HT-29 (cell line): Measurements from ENCODE around the gene KCTD8. TPM values are rescaled to one million over a fixed set of nuclear protein-coding genes. Genes with fewer than 3 reads are reported as not detected.

Experiments
- DNase-seq: peaks from one replicate; pipeline ENCODE4 v3.0.0-alpha.2; 2015; ENCODE audit warnings: low spot score
- total RNA-seq: library from RNA; depleted of rRNA; stranded (reverse); fragments of >200 nt; shearing (Covaris generic); gene quantifications from 2 replicates; pipeline ENCODE4 v1.2.3, GENCODE V29; 2014; rRNA removed

Gene KCTD8
- total RNA-seq = not detected in 2 replicates

DNA sequence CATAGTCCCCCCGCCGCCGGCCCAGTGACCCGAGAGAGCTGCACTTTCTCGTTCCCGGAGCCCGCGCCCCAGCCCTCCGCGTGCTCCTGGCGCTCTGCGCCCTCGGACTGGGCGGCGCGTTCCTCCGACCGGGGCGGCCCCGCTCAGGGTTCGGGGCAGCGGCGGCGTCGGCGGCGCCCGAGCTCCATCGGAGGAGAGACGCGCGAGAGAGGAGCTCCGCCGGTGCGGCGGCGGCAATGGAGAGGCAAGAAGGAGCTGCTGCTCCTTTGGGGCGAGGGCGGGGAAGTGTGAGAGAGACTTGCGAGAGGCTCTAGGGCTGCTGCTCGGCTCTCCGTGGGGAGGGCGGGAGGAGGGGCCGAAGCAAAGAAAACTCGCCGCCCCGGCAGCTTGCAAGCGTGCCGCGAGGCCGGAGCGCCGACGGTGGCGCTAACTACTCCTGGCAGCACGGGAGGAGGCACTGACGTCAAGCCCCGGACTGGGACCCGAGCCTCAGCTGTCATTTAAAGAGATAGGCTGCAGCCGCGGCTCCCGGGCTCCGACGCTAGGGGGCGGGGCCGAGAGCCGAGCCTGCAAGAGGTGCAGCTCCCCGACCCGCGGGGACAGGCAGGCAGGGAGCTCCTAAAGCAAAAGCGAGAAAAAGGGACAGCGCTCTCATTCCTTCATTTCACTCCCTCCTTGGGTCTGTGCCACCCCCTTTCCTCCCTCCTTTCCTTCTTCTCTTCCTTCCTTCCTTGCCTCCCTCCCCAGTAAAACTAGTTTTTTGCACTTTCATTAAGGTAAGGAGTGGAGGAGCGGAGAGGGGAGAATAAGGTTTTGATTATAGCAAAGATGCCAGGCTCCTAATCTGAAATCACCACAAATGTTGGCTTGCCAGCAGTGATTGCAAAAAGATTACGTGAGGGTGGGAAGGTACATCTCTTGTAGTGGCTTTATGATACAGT lies at the start of gene KCTD8:
Gene KCTD8 (minus strand): TSS at position 289 of the 941 bp plus-strand sequence.
- no peak for DNase-seq

DNA sequence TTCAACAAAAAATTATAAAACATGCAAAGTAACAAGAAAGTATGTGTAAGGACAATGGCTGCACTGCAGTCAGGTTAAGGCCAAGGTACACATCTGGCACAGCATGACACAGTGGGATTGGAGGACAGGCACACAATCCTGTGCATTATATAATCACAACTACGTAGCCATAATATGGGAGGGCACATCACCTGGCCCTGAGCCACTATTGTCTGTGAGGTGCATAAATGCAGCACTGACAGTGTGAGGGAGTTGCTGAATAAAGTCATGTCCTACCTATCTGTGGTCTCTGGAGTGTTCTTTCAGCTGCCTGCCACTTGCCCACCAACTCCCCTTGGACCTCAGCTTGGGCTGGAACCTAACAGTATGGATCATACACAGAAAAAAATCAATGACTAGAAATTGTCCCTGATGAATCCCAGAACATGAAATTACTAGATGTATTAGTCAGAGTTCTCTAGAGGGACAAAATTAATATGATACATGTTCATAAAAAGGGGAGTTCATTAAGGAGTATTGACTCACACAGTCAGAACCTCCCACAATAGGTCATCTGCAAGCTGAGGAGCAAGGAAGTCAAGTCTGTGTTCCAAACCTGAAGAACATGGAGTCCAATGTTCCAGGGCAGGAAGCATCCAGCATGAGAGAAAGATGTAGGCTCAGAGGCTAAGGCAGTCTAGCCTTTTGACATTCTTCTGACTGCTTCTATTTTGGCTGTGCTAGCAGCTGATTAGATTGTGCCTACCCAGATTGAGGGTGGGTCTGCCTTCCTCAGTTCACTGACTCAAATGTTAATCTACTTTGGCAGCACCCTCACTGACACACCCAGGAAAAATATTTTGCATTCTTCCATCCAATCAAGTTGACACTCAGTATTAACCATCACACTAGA lies 46.4 kb upstream of the KCTD8 start:
- DNase-seq = no peak

DNA sequence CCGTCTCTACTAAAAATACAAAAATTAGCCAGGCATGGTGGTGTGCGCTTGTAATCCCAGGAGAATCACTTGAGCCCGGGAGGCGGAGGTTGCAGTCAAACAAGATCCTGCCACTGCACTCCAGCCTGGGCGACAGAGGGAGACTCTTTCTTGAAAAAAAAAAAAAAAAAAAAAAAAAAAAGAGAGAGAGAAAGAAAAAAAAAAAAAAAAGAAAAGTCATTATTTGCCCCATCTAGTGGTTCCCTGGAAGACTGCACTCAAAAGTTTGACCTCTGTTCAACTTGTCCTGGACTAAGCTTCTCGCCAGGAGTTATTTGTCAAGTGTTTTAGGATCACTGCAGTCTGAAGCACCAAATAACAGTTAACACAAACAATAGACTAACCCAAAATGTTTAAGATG lies 45.3 kb upstream of the KCTD8 start:
- DNase-seq = peak; percentile 41

DNA sequence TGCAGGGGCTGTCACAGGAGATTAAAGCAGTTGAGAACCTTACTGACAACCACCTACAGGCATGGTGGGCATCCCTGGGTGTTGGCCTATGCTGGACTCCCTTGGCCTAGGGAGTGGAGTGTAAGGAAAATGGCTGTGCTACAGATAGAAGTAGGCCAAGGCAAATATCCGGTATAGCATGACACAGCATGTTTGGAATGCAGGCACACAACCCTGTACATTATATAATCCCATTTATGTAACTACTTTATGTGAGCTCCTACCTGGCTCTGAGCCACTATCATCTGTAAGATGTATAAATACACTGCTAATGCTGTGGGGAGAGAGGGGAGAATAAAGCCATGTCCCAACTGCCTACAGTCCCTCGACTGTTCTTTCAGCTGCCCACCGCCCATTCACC lies 38.7 kb upstream of the KCTD8 start:
- DNase-seq = no peak

DNA sequence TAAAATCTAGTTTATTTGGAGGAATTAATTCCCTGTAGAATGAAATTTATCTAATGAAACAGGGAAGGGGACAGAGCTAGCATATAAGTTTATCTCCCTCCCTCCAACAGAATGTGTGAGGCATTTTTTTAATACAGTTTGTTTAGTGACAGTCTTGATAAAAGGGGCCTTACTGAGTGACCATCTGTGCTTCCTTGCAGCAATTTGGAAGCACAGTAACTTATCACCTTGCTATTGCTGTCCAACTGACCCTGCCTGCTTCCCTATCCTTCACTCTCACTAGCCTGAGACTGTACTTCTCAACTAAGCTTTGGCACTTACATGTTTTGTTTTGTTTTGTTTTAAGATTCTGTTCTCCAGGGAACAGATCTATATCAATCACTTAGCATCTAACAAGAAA lies 31.1 kb upstream of the KCTD8 start:
- DNase-seq = no peak

DNA sequence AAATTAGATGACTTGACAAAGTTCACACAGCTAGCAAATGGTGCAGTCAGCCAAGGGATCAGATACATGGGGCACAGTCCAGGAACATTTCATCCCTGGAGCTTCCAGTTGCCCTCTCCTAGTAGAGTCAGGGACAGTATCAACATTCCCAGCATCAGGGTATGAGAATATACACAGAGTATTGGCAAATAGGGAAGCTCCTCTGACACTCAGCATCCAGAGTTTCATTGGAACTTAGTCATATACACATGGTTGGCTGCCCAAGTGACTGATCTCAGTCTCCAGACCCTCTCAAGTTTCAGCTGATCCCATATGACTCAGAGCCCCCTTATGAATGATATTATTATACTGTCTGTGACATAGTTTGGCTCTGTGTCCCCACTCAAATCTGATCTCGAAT lies 13.7 kb upstream of the KCTD8 start:
- DNase-seq = no peak

DNA sequence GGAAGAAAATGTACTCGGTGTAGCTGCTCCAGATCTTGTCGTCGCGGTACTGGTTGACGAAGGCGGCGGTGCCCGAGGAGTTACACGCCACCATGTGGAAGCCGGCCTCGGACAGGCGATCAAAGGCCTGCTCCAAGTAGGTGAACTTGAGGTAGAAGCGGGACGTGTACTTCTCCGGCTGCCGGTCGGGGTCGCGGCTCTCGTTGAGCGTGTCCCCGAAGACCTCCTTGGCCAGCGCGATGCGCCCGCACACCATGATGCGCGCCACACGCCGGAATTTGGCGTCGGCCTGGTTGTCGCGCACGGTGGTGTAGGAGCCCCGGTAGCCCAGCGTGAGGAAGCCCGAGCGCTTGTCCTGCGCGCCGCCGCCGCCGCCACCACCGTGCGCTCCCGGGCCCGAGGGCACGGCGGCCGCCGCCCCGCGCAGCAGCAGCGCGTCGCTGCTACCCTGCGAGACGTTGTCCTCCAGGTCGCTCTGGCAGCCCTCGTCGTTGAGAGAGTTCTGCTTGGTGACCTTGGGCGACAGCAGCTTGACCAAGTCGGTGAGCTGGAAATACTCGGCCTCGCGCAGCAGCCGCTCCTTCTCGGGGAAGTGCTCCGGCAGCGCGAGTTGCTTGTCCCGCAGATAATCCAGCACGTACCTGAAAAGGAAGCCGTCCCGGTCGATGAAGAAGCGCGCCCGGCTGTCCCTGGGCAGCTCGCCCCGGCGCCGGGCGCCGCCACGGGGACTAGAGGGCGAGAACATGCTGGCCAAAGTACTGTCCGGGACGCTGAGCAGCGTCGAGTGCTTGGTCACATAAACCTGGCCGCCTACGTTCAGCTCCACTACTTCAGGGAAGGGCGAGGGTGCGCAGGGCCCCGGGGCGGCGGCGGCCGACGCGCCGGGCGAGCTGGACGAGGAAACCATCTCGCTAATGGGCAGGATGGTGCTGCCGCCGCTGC lies 775 bp downstream of the KCTD8 start:
- no peak for DNase-seq

DNA sequence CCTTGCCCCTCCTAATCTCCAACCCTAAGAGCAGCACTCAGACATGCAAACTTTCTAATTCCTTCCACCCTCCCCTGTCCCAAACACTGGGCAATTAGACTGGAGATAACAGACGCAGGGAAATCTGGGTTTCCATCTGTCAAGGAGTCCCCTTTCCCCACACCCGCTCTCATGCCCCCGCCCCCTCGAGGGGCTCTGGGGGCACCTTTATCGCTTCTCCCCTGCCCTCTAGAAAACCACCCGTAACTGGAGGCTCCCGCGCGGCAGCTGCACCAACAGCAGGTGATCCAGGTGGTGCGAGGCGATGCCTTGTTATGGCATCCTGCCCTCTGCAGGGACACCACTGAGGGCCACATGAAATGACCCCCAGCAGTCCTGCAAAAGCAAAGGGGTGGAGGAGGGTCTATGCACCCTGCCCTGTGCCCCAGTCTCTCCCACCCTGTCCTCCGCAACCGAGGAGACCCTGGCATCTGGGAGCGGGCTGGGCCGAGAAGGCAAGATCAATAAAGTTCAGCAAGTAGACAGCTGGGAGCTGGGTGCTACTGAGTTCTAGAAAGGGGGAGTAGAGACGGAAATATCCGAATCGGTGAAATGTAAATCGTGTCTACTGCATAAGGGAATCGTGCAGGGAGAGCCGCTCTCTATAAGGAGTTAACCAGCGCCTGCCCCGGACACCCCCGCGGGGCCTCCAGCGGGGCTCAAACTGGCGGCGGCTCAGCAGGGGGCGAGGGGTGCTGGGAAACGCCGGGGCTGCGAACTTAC lies 1.6 kb downstream of the KCTD8 start:
- no peak for DNase-seq

DNA sequence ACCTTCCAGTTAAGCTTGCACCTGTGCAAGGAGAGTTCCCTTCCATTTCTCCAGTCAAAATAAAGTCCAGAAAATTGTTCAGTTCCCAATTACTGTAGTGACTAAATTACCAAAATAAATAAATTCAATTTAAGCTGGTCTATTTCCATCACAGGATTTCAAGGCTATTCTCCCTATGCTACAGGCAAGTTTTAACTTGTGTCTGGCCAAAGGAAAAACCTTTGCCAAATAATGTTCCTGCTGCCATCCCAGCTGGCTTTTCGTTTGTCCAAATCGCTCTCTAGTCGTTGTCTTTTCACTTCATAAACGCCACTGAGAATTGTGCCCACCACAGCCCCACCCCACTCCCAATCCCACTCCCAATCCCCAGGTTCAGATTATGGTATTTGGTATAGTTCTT lies 2.4 kb downstream of the KCTD8 start:
- no peak for DNase-seq

DNA sequence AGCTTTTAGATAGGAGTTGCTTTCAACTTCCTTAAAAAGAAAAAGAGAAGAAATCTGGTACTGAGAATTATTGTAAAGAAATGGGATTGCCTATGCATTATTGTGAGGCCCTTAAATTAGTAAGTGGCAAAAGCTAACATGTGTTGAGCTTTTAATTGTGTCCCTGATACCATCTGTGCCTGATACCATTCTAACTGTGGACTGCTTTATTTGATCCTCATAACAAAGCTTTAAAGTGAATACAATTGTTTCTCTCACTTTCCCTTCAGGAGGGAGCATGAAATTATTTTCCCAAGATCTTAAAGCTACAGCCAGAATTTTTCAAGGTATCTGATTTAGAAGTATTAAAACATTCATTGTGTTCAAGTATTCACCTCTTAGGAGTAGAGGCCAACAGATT lies 9.9 kb downstream of the KCTD8 start:
- no peak for DNase-seq

DNA sequence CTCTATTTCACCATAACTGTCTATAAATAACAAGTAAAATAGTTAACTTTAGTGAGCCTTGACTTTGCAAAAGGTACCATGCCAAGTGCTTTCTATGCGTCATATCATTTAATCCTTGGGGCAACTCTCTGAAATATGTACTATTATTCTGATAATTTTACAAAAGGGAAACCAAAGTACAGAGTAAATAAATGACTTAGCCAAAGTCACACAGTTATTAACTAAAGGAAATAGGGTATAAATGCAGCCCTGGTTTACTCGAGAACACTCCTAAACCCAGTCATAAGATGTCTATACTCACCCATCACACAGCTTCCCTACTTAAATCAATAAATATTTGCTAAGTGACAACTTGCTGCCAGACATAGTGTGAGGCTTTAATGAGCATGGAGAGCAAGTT lies 14.4 kb downstream of the KCTD8 start:
- no peak for DNase-seq

DNA sequence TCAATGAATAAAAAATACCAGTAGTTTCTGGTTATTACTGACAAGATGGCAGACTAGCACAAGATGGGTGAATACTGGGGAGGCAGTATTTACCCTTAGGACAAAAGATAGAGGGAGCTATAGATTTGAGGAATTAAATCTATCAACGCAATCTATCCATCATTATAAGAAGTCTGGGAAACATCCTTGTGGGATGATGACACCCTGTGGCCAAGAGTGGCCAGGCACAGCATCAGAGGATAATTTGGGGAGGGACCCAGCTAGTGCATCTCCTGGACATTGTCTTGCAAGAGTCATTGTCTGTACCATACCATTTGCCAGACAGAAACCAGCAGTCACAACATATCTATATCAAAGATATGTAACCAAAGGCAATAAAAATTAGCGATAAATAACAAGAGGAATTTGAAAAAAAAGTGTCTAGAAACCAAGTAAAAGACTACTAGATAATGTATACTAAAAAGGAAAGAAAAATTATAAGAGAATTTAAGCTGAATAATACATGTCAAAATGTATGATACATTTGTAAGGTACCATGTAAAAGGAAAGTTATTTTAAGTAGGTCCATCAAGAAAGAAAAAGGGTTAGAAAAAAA lies 22.9 kb downstream of the KCTD8 start:
- peak; percentile 47 for DNase-seq

DNA sequence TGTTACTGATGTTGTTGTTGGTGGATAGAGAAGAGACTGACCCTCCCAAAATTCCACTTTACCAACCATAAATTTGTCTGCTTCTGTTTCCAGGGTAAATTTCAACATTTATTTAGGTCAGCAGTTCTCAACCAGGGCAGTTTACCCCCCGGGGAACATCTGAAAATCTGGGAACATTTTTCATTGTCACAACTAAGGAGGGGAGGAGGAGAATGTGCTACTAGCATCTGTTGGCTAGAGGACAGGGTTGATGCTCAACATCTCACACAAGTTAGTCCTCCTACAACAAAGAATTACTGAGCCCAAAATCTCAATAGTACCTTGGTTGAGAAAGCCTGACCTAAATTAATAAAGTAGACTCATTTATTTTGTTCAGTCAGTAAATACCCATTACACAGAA lies 25.7 kb downstream of the KCTD8 start:
- DNase-seq = no peak

DNA sequence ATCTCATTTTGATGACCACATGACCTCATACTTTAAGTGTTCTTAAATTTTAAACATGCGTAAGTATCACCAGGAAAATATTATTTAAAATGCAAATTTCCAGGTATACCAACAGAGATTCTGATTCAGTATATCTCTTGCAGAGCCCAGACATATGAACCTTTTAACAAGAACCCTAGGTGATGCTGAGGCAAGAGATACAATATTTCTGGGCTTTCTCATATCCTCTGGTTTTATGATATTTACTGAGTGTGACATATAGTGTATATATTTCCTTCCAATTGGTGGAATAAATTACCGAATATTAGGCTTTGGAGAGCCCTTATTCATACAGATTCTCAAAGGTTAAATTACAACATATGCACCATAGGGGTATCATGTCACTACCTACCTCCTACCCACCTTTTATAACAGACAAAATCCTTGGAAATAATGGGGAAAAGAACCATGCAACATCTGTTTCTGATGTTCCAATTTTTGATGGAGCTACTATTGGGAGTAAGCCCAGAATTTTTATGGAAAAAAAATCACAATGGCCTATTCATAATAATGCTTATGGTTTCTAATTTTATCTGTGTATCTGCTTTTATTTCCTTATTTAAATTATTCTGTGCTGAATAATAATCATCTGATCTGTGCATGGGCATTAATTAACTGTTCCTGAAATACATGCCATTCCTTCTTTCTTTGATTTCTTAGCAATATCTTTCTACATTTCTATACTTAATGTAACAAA lies 27.1 kb downstream of the KCTD8 start:
- no peak for DNase-seq

DNA sequence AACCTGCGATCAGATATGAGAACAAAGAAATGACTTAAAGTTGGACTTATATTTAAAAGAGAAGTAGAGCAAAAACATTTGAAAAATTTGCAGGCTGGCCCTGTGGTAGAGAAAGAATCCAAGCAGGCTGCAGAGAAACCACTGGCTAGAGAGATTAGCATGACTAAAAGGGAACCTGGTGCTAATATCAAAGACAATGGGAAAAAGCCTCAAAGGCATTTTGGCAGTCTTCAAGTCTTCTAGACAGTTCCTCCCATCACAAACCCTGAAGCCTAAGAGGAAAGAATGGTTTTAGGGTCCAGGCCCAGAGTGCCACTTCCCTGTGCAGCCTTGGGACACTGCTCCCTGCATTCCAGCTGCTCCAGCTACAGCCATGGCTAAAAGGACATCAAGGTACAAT lies 33.4 kb downstream of the KCTD8 start:
- no peak for DNase-seq

DNA sequence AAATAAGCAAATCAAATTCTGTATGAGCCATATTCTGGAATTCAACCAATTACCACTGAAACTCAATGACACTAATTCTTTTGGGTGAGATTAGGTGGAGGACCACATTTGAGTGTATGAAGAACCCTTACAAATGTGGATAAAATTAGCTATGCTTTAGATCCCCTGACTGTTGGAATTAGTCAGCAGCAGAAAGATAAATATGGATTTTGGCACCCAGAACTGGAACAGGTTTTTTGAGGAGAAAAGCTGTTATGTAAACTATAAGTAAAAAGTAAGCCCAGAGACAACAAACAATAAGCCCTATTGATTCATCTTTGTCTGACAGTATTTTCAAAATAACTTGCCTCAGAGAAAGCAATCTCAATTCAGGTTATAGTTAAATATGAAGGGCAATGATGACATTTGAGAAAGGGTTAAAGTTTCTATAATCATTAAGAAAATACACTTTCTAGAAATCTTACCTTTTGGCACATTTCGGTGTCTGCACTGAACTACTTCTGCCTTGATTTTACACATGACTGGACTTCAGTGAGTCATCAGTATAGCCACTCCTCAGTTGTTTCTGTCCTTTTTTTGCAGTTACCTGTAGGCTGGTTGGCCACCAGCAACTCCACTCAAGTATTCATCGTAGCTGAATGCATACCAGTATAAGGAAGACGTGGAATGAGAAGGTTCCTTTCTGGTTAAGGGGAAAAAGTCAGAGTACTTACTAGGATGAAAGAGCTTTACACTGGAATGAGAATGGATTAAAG lies 80.0 kb downstream of the KCTD8 start:
- DNase-seq = no peak

DNA sequence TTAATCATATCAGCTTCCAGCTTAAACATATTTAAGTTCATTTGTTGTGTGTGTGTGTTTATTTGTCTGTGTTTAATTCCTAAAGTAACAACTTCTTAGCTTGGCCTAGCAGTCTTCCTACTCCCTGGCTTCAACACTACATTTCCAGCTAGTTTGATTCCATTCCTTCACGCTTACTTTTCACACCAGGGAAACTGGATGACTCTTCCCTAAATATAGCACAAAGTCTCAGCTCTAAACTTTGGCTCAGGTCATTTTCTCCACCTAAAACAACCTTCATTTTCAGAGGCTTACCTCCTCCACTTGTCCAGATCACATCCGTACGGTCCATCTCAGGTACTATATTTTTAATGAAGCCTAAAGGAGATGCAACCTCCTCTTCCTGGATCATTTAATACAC lies 94.4 kb downstream of the KCTD8 start:
- DNase-seq = no peak

DNA sequence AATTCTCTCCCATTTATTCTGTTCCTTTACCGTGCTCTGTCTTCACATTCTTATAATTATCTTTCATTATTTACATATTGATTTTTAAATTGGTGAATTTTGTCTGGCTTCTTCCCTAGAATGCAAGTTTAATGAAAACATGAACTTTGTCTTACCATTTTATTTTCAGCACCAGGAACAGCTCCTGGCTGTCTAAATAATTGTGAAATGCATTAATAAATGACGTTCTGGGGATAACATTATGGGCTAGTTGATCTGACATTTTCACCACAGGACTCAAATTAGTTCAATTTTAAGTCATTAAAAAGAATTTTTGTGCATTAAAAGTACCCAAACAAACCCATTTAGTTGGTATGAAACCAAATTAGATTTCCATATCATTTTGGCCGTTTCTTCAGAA lies 97.5 kb downstream of the KCTD8 start:
- no peak for DNase-seq

DNA sequence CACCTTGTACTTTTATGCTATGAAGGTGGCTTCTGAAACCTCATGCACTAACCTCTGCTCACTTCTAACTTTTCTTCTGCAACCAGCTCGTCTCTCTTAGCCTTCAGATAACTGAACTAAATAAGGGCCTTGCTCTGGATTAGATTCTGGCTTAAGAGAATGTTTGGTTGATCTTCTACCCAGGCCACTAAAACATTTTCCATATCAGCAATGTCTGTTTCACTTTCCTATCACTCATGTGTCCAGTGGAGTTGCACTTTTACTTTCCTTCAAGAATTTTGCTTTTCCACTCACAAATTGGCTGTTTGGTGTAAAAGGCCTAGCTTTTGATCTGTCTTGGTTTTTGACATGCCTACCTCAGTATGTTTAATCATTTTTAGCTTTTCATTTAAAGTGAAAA lies 105.8 kb downstream of the KCTD8 start:
- no peak for DNase-seq
